ENCODE measurements around the gene CLIC5. TPM values are rescaled to one million over a fixed set of nuclear protein-coding genes. Genes with fewer than 3 reads are reported as not detected.

Gene CLIC5
- total and polyA plus RNA-seq, 2 of the 8 experiments (the other 6 are each of a cell fraction or from before 2014, with no cell fraction given), result 0.12 to 0.15 TPM

DNA sequence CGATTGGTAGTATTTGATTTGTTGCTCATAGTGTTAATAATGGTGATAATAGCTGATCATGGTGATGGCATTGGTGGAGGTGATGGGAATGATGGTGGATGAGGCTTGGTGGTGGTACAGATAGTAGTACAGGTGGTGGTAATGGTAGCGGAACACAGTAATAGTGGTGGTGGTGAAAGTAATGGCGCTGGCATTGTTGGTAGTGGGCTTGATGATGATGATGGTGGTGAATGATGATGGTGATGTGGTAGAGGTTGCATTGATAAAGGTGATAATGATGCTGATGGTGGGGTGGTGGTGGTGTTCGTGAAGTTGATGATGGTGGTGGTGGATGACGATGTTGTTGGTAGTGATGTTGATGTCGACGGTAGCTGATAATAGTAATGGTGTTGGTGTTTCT is 24.6 kb upstream of the CLIC5 start:
- FAIRE-seq, result no peak
- POLR2A ChIA-PET (ENCODE audit: partially characterized antibody), result no interaction called here

More for the DNA sequence above, 24.6 kb upstream of the CLIC5 start:
- no peak overlapping the region for H3K4me3 ChIP-seq (ENCODE audit: extremely low read depth in 1 of 4, insufficient read depth in 2 of 4, low read depth in 3 of 4, low read length in 4 of 4)
- H3K9me3 ChIP-seq (ENCODE audit: insufficient read depth in 2 of 2, low read depth in 1 of 2, low read length in 1 of 2), result no peaks in the 10 kb centered on the region
- H4K5ac ChIP-seq (ENCODE audit: insufficient read length, low read depth, low read length), result no peak overlapping the region
- WGBS, 2 experiments (ENCODE audit: extremely low coverage in 1 of 2, insufficient coverage in 1 of 2, insufficient read length in 1 of 2, insufficient replicate concordance in 2 of 2, low coverage in 1 of 2, low lambda C conversion rate in 2 of 2, missing lambda C conversion rate in 1 of 2), result 97 to 100% methylated on average over 1 to 7 of the region's 7 CpGs
- no peak overlapping the region for H3K4me2 ChIP-seq (ENCODE audit: insufficient read depth in 1 of 2, low read depth in 2 of 2, low read length in 2 of 2)
- no peak overlapping the region for H3K14ac ChIP-seq (ENCODE audit: insufficient read length)
- H3K4ac ChIP-seq (replicated peaks; ENCODE audit: insufficient read length, low read depth, low read length), result no peak overlapping the region
- no peak for TF ChIP-seq TEAD4 (IDR thresholded peaks at IDR 0.05; ENCODE audit: low read depth, low read length)
- no peak for TF ChIP-seq SP4 (IDR thresholded peaks at IDR 0.05; ENCODE audit: low read length)
- TF ChIP-seq RAD21 (IDR thresholded peaks at IDR 0.05 in 1 of 2, conservative IDR thresholded peaks at IDR 0.05 in 1 of 2; ENCODE audit: low read depth in 2 of 2, low read length in 2 of 2), result no peak
- no peak for TF ChIP-seq E2F6 (IDR thresholded peaks at IDR 0.05)
- TF ChIP-seq GABPA (IDR thresholded peaks at IDR 0.05; ENCODE audit: borderline replicate concordance, insufficient read depth, low read length), result no peak
- no peak for TF ChIP-seq HDAC6 (IDR thresholded peaks at IDR 0.05; ENCODE audit: low read depth, low read length)
- TF ChIP-seq RNF2 (IDR thresholded peaks at IDR 0.05; ENCODE audit: borderline replicate concordance, low read depth, low read length, missing control alignments, poor library complexity, severe bottlenecking), result no peak
- no peak for TF ChIP-seq POLR2AphosphoS5 (IDR thresholded peaks at IDR 0.05; ENCODE audit: low read depth, low read length)
- TF ChIP-seq NANOG (IDR thresholded peaks at IDR 0.05; ENCODE audit: insufficient read depth, low read depth, low read length, poor library complexity, severe bottlenecking), result no peak
- no peak for TF ChIP-seq CREB1 (IDR thresholded peaks at IDR 0.05)
- TF ChIP-seq RFX5 (IDR thresholded peaks at IDR 0.05; ENCODE audit: borderline replicate concordance, low read depth, low read length), result no peak
- no peak for TF ChIP-seq RXRA (IDR thresholded peaks at IDR 0.05; ENCODE audit: insufficient read depth, low read depth, low read length)
- no peak overlapping the region for H2AFZ ChIP-seq (ENCODE audit: low read length)
- H3K27ac ChIP-seq (ENCODE audit: low read depth, low read length), result no peak overlapping the region
- no peaks in the 10 kb centered on the region for H3K36me3 ChIP-seq (ENCODE audit: control insufficient read depth in 2 of 4, insufficient read depth in 4 of 4, low read length in 3 of 4)
- no peak overlapping the region for H4K91ac ChIP-seq (replicated peaks; ENCODE audit: insufficient read length, low read length)
- peaks cover 0 to 4% (median 0%) of the 10 kb centered on the region in 4 experiments; a peak in 1 of 7 replicates for H3K4me1 ChIP-seq (replicated peaks in 1 of 4; ENCODE audit: control insufficient read depth in 3 of 4, insufficient read depth in 4 of 4, low read length in 3 of 4)
- no peak overlapping the region for H3K18ac ChIP-seq (ENCODE audit: extremely low read depth, low read length)
- H3K79me1 ChIP-seq (ENCODE audit: low read depth, low read length), result no peaks in the 10 kb centered on the region
- no peak overlapping the region for H2BK5ac ChIP-seq (ENCODE audit: low read depth, low read length)
- DNase-seq (ENCODE audit: low read depth in 1 of 2, low spot score in 2 of 2), result no peak
- no peak overlapping the region for H3K9ac ChIP-seq (replicated peaks in 1 of 4; ENCODE audit: extremely low read depth in 1 of 4, low read depth in 3 of 4, low read length in 3 of 4)
- H2BK12ac ChIP-seq (ENCODE audit: low read depth, low read length), result no peak overlapping the region
- no peaks in the 10 kb centered on the region for H4K20me1 ChIP-seq (replicated peaks in 1 of 2; ENCODE audit: control insufficient read depth in 1 of 2, insufficient read depth in 2 of 2, low read length in 2 of 2)
- H2AK5ac ChIP-seq (ENCODE audit: low read depth, low read length), result 0 out of 2 replicates have a peak overlapping the region, but pooled peaks have one; percentile 79
- H3K23ac ChIP-seq (ENCODE audit: insufficient read length), result no peak overlapping the region
- peak overlapping the region; percentile 17 for H3K56ac ChIP-seq (replicated peaks; ENCODE audit: insufficient read length, low read depth, low read length)
- H3K79me2 ChIP-seq (ENCODE audit: control insufficient read depth in 1 of 2, insufficient read depth in 2 of 2, low read length in 2 of 2), result no peaks in the 10 kb centered on the region
- H2BK15ac ChIP-seq (ENCODE audit: low read length), result no peak overlapping the region; the same call in 1 of the 2 replicates
- H4K8ac ChIP-seq (ENCODE audit: extremely low read depth, insufficient read depth, low read length), result no peak overlapping the region
- no peaks in the 10 kb centered on the region for H3K27me3 ChIP-seq (replicated peaks in 1 of 4; ENCODE audit: control insufficient read depth in 3 of 4, extremely low read depth in 1 of 4, insufficient read depth in 3 of 4, low read length in 3 of 4)
- 0 out of 2 replicates have a peak overlapping the region, but pooled peaks have one; percentile 36 for H2BK20ac ChIP-seq (ENCODE audit: low read length)
- H2BK120ac ChIP-seq (replicated peaks; ENCODE audit: low read depth, low read length), result no peak overlapping the region
- peaks cover 5% of the 10 kb centered on the region; the same call in 1 of the 2 replicates for H3K23me2 ChIP-seq (ENCODE audit: low read depth, low read length)
- CTCF ChIA-PET (ENCODE audit: partially characterized antibody), result interaction anchor here (0.6 to 1.6 kb wide), 8 partner anchors 8 to 1063 kb away, joined by 3 to 6 read pairs (median 4); no protein-coding TSS in a partner anchor

Data from H1 (cell line).